GM18517 (cell line): Measurements from ENCODE around the gene RWDD4.
"Not testable (repeated sequence)": the region's sequence is repeated elsewhere in the genome, so short reads cannot be mapped to it uniquely, and the experiment has no call there.

Source experiments
- ATAC-seq: cut with Tn5 transposase; IDR thresholded peaks from one replicate; pipeline ENCODE4 v1.9.1; 2021; ENCODE audit warnings: mild to moderate bottlenecking, moderate library complexity; ENCODE audit not compliant: unreplicated experiment

The RWDD4 gene

GRCh38 chr4:183636503-183636902 lies 22.5 kb downstream of the RWDD4 start:
- ATAC-seq = no peak

DNA sequence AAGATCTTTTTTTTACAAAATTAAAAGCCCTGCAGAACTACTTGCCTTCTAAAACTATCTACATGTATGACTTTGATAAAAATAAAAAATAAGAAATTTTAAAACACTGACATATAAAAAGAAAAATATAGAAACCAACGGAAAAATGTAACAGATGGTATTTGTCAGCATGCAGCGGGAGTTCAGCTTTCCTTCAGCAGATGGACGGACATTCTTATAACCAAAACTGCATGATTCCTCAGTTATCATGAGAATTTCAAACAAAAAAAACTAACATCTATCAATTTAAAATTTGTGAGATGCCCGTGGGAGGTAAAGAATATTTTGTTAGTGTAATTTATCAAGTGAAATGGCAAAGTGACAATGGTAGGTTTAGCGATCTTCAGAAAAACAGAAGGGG lies 23.2 kb downstream of the RWDD4 start:
- no peak for ATAC-seq

DNA sequence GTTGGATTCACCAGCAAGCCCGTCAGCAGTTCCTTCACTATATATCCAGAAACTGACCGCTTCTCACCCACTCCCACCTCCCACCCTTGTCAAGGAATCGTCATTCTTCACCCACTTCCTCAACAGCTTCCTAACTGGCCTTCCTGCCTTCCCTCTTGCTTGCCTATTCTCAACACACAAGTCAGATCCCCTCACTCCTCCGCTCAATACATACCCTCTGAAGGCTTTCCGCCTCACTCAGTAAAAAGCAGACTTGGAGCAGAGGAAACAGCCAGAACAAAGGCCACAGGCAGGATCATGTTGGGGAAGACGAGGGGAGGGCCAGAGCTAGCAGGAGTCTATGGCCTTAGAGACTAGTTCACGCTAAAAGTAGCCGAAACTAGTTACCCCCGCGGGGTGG lies 23.7 kb downstream of the RWDD4 start:
- no peak for ATAC-seq

- ATAC-seq = no peak
Measured at GRCh38 chr4:183633476-183634400, 25.2 kb downstream of the RWDD4 start.

GRCh38 chr4:183632689-183633088 lies 26.3 kb downstream of the RWDD4 start:
- ATAC-seq = no peak

- no peak for ATAC-seq
Measured at GRCh38 chr4:183631577-183632198, 27.3 kb downstream of the RWDD4 start.

DNA sequence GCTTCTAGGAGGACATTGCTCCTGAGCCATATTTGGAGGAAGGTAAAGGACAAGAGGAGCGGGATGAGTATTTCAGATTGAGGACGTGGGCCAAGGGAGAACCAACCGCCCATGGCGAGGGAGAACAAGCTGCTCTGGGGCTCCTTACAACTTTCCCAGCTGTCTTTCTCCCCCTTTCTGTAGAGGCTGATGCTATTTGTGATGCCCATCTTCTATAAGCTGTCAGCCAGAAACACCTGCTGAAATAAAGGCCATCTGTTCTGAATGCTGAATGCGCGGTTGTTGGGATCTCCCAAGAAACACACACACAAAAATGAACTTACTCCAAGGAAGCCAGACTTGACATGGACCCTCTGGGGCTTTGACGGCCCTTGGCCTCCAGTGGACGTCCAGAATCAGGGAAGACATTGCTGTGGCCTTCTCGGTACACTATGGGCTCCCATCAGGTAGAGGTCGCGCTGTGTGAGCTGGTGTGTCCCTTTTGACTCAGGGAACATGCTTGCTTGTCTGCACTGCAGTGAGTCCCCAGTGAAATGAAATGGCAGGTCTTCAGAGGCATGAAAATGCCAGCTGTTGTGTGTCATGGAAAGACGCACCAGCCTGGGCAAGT lies 30.9 kb downstream of the RWDD4 start:
- ATAC-seq = no peak

GRCh38 chr4:183627286-183627685 lies 31.7 kb downstream of the RWDD4 start:
- not testable (repeated sequence) for ATAC-seq

- no peak for ATAC-seq
Measured at GRCh38 chr4:183626168-183626567, 32.8 kb downstream of the RWDD4 start.

DNA sequence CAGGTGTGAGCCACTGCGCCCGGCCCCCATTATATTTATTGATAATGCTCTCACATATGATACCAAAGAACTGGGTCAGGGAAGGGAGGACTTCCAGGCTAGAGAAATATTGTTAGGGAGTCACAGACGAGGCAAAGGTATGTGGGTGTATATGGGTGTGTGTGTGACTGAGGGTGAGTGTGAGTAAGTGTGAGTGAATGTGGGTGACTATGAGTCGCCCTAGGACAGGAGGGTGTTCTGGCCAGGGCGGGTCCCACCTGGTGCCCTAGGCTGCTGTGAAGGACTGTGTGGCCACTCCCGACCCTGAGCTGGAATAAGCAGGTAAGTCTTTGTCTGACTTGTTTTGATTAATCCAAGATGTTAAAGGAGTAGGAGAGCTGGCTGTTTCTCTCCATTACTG lies 34.4 kb downstream of the RWDD4 start:
- no peak for ATAC-seq

- no peak for ATAC-seq
Measured at GRCh38 chr4:183621875-183622274, 37.1 kb downstream of the RWDD4 start.

- no peak for ATAC-seq
Measured at GRCh38 chr4:183620421-183620820, 38.6 kb downstream of the RWDD4 start.

DNA sequence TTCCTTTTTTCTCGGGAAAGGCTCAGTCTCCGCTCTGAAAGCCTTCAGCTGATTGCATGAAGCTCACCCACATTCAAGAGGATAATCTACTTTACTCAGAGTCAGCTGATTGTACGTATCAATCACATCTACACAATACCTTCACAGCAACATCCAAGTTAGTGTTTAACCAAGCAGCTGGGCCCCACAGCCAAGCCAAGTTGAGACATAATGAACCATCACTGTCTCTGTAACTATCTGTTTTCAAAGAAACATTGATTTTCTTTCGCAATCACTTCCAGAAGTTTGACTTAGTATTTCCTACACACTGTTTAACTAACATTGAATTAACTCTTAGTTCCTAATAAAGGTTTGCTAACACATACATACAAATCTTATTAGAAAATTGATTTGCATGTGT lies 40.3 kb downstream of the RWDD4 start:
- no peak for ATAC-seq

DNA sequence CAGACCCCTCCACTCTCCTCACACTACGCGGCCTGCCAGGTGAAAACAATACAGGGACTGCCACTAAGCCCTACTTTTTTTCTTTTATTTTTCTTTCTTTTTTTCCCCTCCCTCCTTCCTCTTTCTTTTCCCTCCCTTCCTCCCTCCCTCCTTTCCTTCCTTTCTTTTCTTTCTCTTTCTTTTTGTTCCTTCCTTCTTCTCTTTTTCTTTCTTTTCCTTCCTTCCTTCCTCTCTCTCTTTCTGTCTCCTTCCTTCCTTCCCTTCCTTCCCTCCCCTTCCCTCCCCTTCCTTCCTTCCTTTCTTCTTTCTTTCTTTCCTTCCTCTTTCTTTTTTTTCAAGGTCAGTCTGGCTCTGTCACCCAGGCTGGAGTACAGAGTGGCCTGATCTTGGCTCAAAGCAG lies 41.9 kb downstream of the RWDD4 start:
- ATAC-seq = no peak

DNA sequence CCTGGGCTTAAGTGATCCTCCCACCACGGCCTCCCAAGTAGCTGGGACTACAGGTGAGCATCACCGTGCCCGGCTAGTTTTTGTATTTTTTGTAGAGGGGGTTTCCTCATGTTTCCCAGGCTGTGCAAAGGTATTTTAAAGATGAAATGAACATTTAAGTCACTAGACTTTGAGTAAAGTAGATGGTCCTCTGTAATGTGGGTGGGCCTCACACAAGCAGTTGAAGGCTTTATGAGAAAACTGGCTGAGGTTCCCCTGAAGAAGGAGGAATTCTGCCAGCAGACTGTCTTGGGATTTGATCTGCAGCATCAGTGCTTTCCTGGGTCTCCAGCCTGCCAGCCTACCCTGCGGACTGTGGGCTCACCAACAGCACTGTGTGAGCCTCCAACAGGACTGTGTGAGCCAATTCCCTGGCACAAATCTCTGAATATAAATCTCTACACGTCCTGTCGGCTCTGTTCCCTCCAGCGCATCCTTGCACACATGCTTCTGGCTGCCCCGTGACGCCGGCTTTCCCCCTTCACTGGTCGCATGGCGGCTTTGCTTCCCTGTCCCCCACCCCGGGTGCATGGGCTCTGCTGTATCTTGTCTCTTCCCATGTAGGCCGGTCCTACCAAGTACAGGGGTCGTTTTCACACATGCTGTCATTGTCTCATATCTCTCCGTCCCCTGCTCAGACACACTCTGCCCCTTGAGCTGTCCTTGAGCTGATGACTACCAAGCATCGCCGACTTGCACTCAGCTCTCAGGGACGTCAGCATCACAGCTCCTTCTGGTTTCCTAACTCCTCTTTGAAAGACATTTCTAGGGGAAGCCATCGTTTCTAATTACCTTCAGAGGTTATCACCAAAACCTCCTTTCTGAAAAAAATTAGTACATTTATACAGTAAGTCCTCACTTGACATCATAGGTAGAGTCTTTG lies 46.4 kb downstream of the RWDD4 start:
- no peak for ATAC-seq

DNA sequence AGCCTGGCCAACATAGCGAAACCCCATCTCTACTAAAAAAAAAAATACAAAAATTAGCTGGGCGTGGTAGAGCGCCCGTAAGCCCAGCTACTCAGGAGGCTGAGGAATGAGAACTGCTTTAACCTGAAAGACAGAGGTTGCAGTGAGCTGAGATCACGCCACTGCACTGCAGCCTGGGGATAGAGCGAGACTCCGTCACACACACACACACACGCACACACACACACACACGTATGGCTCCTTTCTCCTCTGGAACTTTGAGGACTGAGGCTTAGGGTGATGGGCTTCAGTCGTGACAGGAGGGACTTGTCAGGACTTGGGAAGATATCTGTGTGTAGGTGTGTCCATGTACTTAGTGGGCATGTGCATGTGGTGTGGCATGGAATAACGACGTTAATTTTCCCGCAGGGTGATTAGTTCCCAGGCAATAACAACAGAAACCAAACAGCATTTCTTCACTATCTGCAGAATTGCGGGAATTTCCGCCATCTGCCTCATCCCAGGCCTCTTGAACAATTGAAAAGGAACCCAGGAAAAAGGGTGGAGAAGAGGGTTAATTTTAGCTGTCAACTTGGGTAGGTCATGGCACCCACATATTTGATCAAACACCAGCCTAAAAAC lies 47.7 kb downstream of the RWDD4 start:
- ATAC-seq = no peak

DNA sequence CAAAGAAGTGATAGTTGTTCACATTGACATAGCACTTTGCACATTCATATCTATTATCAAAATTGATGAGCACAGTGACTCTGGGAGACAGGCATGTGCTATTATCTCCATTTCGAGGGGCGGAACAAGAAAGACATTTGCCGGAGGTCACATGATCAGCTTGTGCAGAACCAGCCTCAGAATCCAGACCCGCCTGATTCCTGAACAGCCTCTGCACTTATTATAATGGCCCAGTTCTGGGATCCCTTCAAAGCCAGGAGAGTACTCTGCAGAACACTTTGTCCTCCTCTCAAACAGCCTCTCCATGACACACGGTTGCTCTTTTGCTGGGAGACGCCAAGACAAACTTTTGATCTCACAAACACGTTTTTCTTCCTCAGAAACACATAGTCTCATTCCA lies 48.4 kb downstream of the RWDD4 start:
- no peak for ATAC-seq

DNA sequence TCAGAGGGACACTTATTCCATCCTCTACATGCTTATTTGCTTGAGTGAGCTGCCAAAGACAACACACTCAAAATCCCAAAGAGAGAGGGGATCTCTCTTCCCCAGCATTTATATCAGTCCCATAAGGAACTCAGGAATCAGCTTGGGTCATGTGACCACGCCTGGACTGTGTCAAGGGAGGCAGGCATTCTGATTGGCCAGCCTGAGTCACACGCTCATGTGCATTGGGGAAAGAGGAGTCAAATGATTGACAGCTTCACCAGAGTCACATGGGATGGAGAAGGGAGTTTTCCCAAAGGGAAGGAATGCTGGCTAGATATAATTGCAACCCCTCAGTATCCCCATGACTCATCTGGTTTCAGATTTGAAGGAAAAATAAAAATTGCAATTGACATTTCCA lies 49.0 kb downstream of the RWDD4 start:
- no peak for ATAC-seq

DNA sequence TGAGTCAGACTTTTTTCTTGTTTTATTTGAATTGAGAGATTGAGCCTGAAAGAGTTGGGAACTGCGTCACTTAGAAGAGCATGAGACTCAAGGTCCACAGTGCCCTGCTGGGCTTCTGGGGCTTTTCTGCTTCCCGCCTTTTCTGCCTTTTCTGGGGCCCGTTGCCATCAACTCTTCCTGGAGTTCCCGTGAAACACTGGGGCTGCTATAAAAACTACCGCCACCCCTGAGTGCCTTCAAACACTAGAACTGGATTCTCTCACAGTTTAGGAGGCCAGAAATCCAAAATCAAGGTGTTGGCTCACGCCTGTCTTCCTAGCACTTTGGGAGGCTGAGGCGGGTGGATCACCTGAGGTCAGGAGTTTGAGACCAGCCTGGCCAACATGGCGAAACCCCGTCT lies 49.8 kb downstream of the RWDD4 start:
- ATAC-seq = no peak

DNA sequence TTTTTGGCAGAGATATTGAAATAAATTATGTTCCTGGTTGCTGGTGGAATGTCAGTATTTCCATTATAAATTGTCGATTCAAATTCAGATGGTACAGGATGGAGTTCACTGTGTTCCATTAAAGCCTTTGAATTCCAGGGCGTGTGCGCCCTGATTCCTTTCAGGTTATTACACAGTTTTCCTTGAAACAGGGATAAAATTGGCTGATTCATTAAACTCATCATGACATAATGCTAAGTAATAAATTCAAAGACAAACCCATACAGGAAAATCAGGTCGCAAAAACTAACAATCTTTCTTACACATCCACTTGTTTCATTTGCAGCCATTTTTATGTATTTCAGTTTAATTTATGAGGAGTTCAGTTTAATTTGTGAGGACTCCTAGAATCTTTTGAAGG lies 51.1 kb downstream of the RWDD4 start:
- ATAC-seq = no peak
